Thyroid gland (tissue), 4 donors: ENCODE results near the gene RBM19. TPM values are rescaled to one million over a fixed set of nuclear protein-coding genes. Genes with fewer than 3 reads are reported as not detected.

ENCODE experiments used
- DNase-seq, 2 donors: peaks; one replicate each; pipeline ENCODE4 v3.0.0-alpha.2; 2019
- H3K27ac ChIP-seq, 3 donors: fragments of 200-600 bp; sonication (generic); 1 replicate in 2 of 3; 2 replicates in 1 of 3; pipeline ENCODE4 v1.5.1; 2016 to 2019; ENCODE audit warnings: mild to moderate bottlenecking in 1 of 3, moderate library complexity in 1 of 3
- H3K27me3 ChIP-seq: fragments of 200-600 bp; sonication (generic); one replicate; pipeline ENCODE4 v1.5.1; 2019
- H3K36me3 ChIP-seq, 2 donors: fragments of 200-600 bp; sonication (generic); one replicate each; pipeline ENCODE4 v1.5.1; 2016 to 2019
- H3K4me1 ChIP-seq, 2 donors: fragments of 200-600 bp; sonication (generic); one replicate each; pipeline ENCODE4 v1.5.1; 2017 to 2019
- H3K4me3 ChIP-seq, 3 donors: fragments of 200-600 bp; sonication (generic); replicated peaks in 1 of 3; 1 replicate in 2 of 3; 2 replicates in 1 of 3; pipeline ENCODE4 v1.5.1; 2016; ENCODE audit warnings: mild to moderate bottlenecking in 1 of 3
- H3K9me3 ChIP-seq: fragments of 200-600 bp; sonication (generic); one replicate; pipeline ENCODE4 v1.5.1; 2017
- POLR2A ChIP-seq, 2 donors: fragments of 450-650 bp; IDR thresholded peaks; one replicate each; pipeline ENCODE4 v1.6.1; 2017; ENCODE audit warnings: antibody characterized with exemption in 2 of 2, mild to moderate bottlenecking in 2 of 2, moderate library complexity in 1 of 2
- WGBS, 2 donors: methylation state at CpG; one replicate each; pipeline ENCODE4 v1.1.5; 2017; 5-methylcytosine and 5-hydroxymethylcytosine counted together
- intact Hi-C: fragments of 100-400 bp; cut with DNase I; formaldehyde crosslinking; loops from one replicate; pipeline ENCODE4 v1.15.1; 2023
- total RNA-seq, 4 donors: library from RNA; depleted of rRNA; stranded (reverse); fragments of >200 nt; gene quantifications; one replicate each; pipeline ENCODE4 v1.2.3, GENCODE V29; 2016
- TF ChIP-seq, protein P1 (sequence below), 6 experiments: fragments of 200-600 bp in 3 of 6; fragments of 450-650 bp in 3 of 6; sonication (generic) in 3 of 6; IDR thresholded peaks; one replicate each; pipeline ENCODE4 v1.5.1; 2016 to 2019; ENCODE audit warnings: antibody characterized with exemption in 6 of 6, mild to moderate bottlenecking in 2 of 6, inconsistent platforms in 1 of 6, moderate library complexity in 1 of 6

RBM19 gene
- total RNA-seq, 4 donors from 2014 or later, result 27.3 to 40.6 (median 36.1) TPM

DNA sequence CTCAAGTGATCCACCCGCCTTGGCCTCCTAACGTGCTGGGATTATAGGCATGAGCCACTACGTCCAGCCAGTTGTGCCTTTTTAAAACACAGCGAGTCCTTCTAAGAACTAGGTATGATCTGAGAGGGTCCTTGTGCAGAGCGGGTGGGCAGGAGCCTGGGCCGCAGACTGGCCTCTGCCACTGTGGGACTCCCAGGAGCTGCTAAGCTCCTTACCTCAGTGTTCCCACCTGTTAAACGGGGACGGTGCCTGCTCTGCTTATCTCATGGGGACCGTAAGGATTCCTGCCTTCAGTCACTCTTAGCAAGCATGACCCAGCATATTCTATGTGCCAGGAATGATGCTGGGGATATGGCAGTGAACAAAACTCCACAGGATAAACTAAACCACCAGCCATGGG lies 136.9 kb downstream of the RBM19 start:
- DNase-seq, result no peak
- TF ChIP-seq, protein P1, sequence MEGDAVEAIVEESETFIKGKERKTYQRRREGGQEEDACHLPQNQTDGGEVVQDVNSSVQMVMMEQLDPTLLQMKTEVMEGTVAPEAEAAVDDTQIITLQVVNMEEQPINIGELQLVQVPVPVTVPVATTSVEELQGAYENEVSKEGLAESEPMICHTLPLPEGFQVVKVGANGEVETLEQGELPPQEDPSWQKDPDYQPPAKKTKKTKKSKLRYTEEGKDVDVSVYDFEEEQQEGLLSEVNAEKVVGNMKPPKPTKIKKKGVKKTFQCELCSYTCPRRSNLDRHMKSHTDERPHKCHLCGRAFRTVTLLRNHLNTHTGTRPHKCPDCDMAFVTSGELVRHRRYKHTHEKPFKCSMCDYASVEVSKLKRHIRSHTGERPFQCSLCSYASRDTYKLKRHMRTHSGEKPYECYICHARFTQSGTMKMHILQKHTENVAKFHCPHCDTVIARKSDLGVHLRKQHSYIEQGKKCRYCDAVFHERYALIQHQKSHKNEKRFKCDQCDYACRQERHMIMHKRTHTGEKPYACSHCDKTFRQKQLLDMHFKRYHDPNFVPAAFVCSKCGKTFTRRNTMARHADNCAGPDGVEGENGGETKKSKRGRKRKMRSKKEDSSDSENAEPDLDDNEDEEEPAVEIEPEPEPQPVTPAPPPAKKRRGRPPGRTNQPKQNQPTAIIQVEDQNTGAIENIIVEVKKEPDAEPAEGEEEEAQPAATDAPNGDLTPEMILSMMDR (IDR thresholded peaks at IDR 0.05), result no peak
- TF ChIP-seq POLR2A (IDR thresholded peaks at IDR 0.05), result no peak
- no peaks in the 10 kb centered on the region for H3K27me3 ChIP-seq
- H3K9me3 ChIP-seq, result no peaks in the 10 kb centered on the region
- H3K4me3 ChIP-seq, result no peak overlapping the region
- no peaks in the 10 kb centered on the region for H3K36me3 ChIP-seq
- H3K27ac ChIP-seq, result no peak overlapping the region
- intact Hi-C loops, result no loop called here
- 95 to 98% methylated on average over 8 to 9 of the region's 9 CpGs for WGBS, 2 donors
- no peaks in the 10 kb centered on the region for H3K4me1 ChIP-seq

DNA sequence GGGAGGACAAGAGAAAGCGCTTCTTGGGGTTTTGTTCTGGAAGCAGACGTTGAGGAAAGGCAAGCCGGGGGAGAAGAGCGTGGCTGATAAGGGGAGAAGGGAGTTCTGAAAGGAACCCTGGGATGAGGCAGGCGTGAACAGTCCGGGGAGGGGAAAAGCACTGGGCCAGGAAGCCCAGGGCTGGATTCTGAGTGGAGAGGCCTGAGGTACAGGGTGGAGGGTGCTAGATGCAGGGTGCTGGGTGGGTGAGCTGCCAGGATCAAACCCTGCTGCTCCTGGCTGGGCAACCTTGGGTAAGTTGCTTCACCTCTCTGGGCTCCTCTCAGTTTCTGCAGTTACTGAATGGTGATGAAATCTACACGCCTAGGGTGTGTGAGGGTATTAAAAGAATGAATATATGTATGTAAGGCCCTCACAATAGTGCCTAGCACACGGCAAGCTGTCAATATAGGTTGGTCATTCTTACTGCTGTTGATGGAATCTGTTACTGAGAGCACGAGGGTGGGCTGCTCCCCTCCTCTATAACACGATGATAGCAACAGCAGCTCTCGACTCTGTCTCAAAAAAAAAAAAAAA lies 138.5 kb downstream of the RBM19 start:
- Histone ChIP-seq H3K27ac (no peak overlapping the region), H3K9me3 (no peaks in the 10 kb centered on the region), H3K27me3 (no peaks in the 10 kb centered on the region), H3K4me3 (no peak overlapping the region), H3K36me3 (no peaks in the 10 kb centered on the region), H3K4me1 (no peaks in the 10 kb centered on the region)
- intact Hi-C loops, result no loop called here
- WGBS, 2 donors, result 77 to 84% methylated on average over 11 of the region's 11 CpGs
- DNase-seq, result no peak
- no peak for TF ChIP-seq POLR2A (IDR thresholded peaks at IDR 0.05)
- TF ChIP-seq, protein P1 (IDR thresholded peaks at IDR 0.05), result no peak

DNA sequence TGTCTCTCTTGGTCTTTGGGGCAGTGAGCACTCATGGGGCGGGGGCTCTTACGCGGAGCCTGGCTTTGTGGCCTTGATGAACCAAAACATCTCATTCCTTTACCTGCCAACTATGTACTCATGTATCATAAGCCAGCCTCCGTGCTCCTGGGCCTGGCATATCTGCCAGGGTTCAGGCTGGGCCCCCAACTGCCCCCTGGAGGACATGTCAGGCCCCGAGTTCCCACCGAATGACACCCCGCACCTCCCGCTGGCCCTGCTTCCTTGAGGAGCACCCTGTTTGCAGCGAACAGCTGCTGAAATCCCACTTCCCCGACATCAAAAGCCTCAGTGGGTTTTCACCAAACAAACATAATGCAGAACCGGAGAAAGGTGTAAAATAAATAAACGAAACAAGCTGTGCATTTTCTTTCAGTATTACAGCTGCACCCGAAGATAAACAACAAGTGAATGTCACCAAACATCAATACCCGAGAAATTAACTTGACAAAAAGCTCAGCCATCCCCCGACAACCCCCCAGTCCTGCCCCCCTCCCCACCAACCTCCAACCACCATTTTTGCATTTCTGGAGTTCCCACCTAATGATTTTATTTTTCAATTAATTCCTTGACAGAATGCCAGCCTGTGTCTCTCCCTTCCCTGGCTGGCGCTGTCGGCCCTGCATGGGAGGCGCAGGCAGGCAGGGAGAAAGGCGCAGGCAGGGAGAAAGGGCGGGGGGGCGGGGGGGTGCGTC lies 139.2 kb downstream of the RBM19 start:
- H3K9me3 ChIP-seq, result no peaks in the 10 kb centered on the region
- H3K4me3 ChIP-seq, result no peak overlapping the region
- WGBS, 2 donors, result 80% methylated on average over 22 of the region's 22 CpGs
- H3K36me3 ChIP-seq, result no peaks in the 10 kb centered on the region
- H3K27me3 ChIP-seq, result no peaks in the 10 kb centered on the region
- intact Hi-C loops, result no loop called here
- DNase-seq, result no peak
- H3K4me1 ChIP-seq, result no peaks in the 10 kb centered on the region
- TF ChIP-seq, protein P1 (IDR thresholded peaks at IDR 0.05), result no peak
- no peak for TF ChIP-seq POLR2A (IDR thresholded peaks at IDR 0.05)
- no peak overlapping the region for H3K27ac ChIP-seq

DNA sequence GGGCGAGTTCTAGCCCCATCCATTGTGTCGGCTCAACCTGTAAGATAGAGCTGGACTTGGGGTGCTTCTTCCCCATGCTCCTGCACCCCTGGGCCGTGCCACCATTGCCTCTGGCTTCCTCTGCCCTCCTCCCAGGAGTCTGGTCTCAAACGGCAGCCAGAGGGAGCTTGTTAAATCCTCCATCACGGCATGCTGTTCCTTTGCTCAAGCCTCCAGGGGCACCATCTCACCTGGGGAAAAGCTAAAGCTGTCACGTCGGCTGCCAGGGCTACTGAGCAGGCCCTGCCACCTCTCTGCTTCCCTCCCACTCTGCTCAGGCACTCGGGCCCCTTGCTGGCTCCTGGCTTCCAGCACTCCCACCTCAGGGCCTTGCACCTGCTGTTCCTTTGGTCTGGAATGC lies 140.4 kb downstream of the RBM19 start:
- Histone ChIP-seq H3K9me3 (no peaks in the 10 kb centered on the region), H3K27me3 (no peaks in the 10 kb centered on the region), H3K4me3 (no peak overlapping the region), H3K4me1 (no peaks in the 10 kb centered on the region), H3K27ac (no peak overlapping the region), H3K36me3 (no peaks in the 10 kb centered on the region)
- no peak for DNase-seq
- 61 to 80% methylated on average over 6 to 8 of the region's 8 CpGs for WGBS, 2 donors
- TF ChIP-seq, protein P1 (IDR thresholded peaks at IDR 0.05), result no peak
- intact Hi-C loops, result no loop called here

DNA sequence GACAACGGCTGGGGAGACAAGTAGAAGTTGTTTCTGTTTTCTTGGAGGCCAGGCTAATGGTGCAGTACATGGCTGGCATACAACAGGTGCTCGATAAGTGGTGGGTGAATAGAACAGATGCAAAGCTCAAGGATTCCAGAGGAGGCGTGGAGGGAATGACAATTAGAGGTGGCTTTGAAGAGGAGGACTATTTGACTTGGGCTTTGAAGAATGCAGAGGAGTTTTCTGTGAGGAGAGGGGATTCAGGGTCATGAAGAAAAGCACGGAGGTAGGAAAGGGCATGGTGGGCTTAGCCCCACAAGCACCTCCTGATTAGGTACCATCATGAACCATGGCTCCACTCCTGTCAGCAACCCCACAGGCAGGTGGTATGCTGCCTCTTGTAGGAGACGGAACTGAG lies 142.3 kb downstream of the RBM19 start:
- 89 to 90% methylated on average over 5 of the region's 5 CpGs for WGBS, 2 donors
- H3K9me3 ChIP-seq, result no peaks in the 10 kb centered on the region
- no peaks in the 10 kb centered on the region for H3K36me3 ChIP-seq
- no peaks in the 10 kb centered on the region for H3K4me1 ChIP-seq
- intact Hi-C loops, result no loop called here
- no peak for TF ChIP-seq POLR2A (IDR thresholded peaks at IDR 0.05)
- TF ChIP-seq, protein P1 (IDR thresholded peaks at IDR 0.05), result no peak
- H3K4me3 ChIP-seq, result no peak overlapping the region
- H3K27ac ChIP-seq, result no peak overlapping the region
- DNase-seq, result no peak
- H3K27me3 ChIP-seq, result no peaks in the 10 kb centered on the region
